NOMO-1 (cell line): Measurements from ENCODE around the gene RNF40.
A peak's percentile ranks its signal among the peaks of the same experiment; 100 is the strongest.

Source experiments
- DNase-seq, 2 experiments: peaks; one replicate each; lab custom pipeline; 2025; ENCODE audit not compliant: unreplicated experiment in 2 of 2; lab: John Stamatoyannopoulos, UW

The RNF40 gene

GRCh38 chr16:30761427-30761927 is 645 bp upstream of the RNF40 start:
- DNase-seq, result no peak

GRCh38 chr16:30762991-30763725 is 1.0 kb downstream of the RNF40 start:
- DNase-seq, result no peak

- no peak for DNase-seq
Observed at GRCh38 chr16:30764086-30764485, 2.0 kb downstream of the RNF40 start.

GRCh38 chr16:30764816-30765465 is 2.8 kb downstream of the RNF40 start:
- no peak for DNase-seq

GRCh38 chr16:30766206-30766932 is 4.2 kb downstream of the RNF40 start:
- no peak for DNase-seq

GRCh38 chr16:30766933-30767284 is 4.8 kb downstream of the RNF40 start:
- DNase-seq, result no peak

- DNase-seq, result no peak
Observed at GRCh38 chr16:30767767-30768465, 5.8 kb downstream of the RNF40 start.

- no peak for DNase-seq
Observed at GRCh38 chr16:30768583-30769181, 6.6 kb downstream of the RNF40 start.

GRCh38 chr16:30769379-30770089 is 7.4 kb downstream of the RNF40 start:
- DNase-seq, result no peak

GRCh38 chr16:30771726-30772125 is 9.6 kb downstream of the RNF40 start:
- no peak for DNase-seq

GRCh38 chr16:30773826-30774225 is 11.7 kb downstream of the RNF40 start:
- no peak for DNase-seq

- no peak for DNase-seq
Observed at GRCh38 chr16:30774367-30775130, 12.4 kb downstream of the RNF40 start.

GRCh38 chr16:30775131-30775391 is 12.9 kb downstream of the RNF40 start:
- DNase-seq, result no peak

GRCh38 chr16:30775392-30776188 is 13.5 kb downstream of the RNF40 start:
- peak; percentile 61 to 71 for DNase-seq

- DNase-seq, result no peak
Observed at GRCh38 chr16:30777591-30778297, 15.6 kb downstream of the RNF40 start.

GRCh38 chr16:30778549-30779244 is 16.6 kb downstream of the RNF40 start:
- DNase-seq, result no peak

GRCh38 chr16:30779596-30779995 is 17.5 kb downstream of the RNF40 start:
- DNase-seq, result no peak

- DNase-seq, result no peak
Observed at GRCh38 chr16:30780021-30780420, 17.9 kb downstream of the RNF40 start.
